T-helper 17 cell (primary cell): ENCODE measurements around the gene NLGN1. TPM values are rescaled to one million over a fixed set of nuclear protein-coding genes. Genes with fewer than 3 reads are reported as not detected.

Experiments
- ATAC-seq: fragments of 150-1000 bp; cut with Tn5 transposase; 2 replicates; pipeline ENCODE4 v1.10.0; 2021; ENCODE audit warnings: mild to moderate bottlenecking, moderate library complexity
- DNase-seq, 3 donors: peaks; one replicate each; pipeline versions ENCODE4 v3.0.0 to v3.0.0-alpha.2; 2020 to 2021
- H3K9me3 ChIP-seq: one replicate; pipeline ENCODE4 v1.7.0; 2013; ENCODE audit warnings: low read length, mild to moderate bottlenecking; ENCODE audit not compliant: control insufficient read depth, poor library complexity, severe bottlenecking
- H3K27ac Mint-ChIP-seq: one replicate; pipeline ENCODE4 v1.8.0; 2022; ENCODE audit warnings: mild to moderate bottlenecking, moderate library complexity, mixed read lengths
- H3K27me3 Mint-ChIP-seq: one replicate; pipeline ENCODE4 v1.8.0; 2022; ENCODE audit warnings: mixed read lengths
- H3K36me3 Mint-ChIP-seq: one replicate; pipeline ENCODE4 v1.8.0; 2022; ENCODE audit warnings: low read depth, mixed read lengths
- H3K4me1 Mint-ChIP-seq: one replicate; pipeline ENCODE4 v1.8.0; 2022; ENCODE audit warnings: mild to moderate bottlenecking, mixed read lengths
- H3K4me3 Mint-ChIP-seq: one replicate; pipeline ENCODE4 v1.8.0; 2022; ENCODE audit warnings: mild to moderate bottlenecking, moderate library complexity, mixed read lengths
- total RNA-seq, 4 donors: library from RNA in 2 of 4; stranded (reverse) in 2 of 4; gene quantifications; one replicate each; pipeline ENCODE4 v1.2.3 and lab custom pipeline; 2022 to 2026

NLGN1 gene
- total RNA-seq, 2 donors from 2014 or later, result not detected

DNA sequence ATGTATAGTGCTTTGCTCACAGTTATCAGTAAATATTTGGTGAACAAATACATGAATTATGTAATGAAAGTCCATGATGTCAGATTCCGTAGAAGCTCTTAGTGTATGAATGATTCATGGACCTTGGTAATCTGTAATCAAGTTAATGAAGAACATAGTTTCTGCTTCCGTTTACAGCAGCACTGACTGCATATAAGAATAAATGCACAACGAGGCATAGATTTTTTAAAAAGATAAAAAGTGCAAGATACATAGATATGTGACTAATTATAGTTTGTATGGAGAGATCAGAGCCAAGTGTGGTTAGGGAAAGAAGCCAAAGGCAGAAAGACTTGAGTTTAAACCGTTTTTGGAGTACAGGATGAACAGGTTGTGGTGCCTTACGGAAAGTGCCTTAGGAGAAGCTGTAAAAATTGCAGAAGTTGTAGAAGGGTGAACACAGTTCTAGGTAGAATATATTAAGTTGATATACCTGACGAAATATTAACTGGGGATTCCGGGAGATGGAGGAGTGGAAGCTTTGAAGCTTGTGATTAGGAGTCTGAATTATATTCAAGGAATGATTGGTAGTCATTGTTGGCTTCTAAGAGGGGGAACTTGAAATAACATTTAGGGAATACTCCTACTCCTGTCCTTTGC is 293.1 kb downstream of the NLGN1 start:
- H3K9me3 ChIP-seq, result no peaks in the 10 kb centered on the region
- ATAC-seq, result no peak
- Mint-ChIP-seq H3K27ac (no peak overlapping the region), H3K27me3 (no peaks in the 10 kb centered on the region), H3K4me3 (no peak overlapping the region), H3K36me3 (no peaks in the 10 kb centered on the region), H3K4me1 (no peaks in the 10 kb centered on the region)
- no peak for DNase-seq

DNA sequence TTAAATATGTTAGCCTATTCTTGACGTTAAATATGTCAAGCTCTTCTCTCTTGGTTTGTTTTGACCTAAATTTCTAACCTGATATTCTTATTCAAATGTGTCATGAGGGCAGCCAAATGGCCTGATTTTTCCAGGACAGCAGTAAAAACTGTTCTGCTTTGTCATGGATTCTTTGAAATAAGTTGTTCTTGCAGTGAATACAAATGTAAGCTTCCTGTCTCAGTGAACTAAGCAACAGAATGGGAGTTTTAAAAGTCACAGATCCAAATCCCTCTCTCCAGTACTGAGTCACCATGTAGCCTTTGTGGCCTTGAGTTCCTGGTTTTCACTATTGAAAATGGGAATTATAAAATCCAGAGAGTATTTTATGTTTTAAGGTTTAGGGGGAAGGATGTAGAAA is 301.8 kb downstream of the NLGN1 start:
- Mint-ChIP-seq H3K4me3 (no peak overlapping the region), H3K4me1 (no peaks in the 10 kb centered on the region), H3K36me3 (no peaks in the 10 kb centered on the region), H3K27me3 (no peaks in the 10 kb centered on the region), H3K27ac (no peak overlapping the region)
- DNase-seq (no peak), ATAC-seq (no peak)
- no peaks in the 10 kb centered on the region for H3K9me3 ChIP-seq

DNA sequence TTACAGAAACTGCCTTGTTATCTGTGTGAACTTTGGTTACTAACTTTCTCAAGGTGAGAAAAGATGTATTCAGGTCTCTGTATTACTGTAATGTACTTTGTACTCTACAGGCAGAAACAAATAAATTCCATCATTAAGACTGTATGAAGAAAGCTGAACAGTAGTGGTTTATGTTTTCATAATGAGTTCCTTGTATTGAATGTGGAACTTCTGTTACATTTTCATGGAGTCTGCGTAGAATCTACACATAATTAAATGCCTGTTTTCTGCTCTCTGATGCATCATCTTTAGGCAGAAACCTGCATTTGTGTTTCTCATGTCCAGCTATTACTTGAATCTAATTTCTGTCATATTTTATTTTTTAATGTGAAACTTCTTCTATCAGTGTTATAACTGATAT is 302.8 kb downstream of the NLGN1 start:
- no peak for ATAC-seq
- no peaks in the 10 kb centered on the region for H3K9me3 ChIP-seq
- DNase-seq, result no peak
- H3K4me1 Mint-ChIP-seq, result no peaks in the 10 kb centered on the region
- no peak overlapping the region for H3K27ac Mint-ChIP-seq
- no peaks in the 10 kb centered on the region for H3K27me3 Mint-ChIP-seq
- no peak overlapping the region for H3K4me3 Mint-ChIP-seq
- no peaks in the 10 kb centered on the region for H3K36me3 Mint-ChIP-seq

GRCh38 chr3:173702561-173702960 is 305.0 kb downstream of the NLGN1 start:
- no peaks in the 10 kb centered on the region for H3K36me3 Mint-ChIP-seq
- ATAC-seq (no peak), DNase-seq (no peak)
- no peaks in the 10 kb centered on the region for H3K9me3 ChIP-seq
- H3K4me1 Mint-ChIP-seq, result no peaks in the 10 kb centered on the region
- H3K4me3 Mint-ChIP-seq, result no peak overlapping the region
- no peak overlapping the region for H3K27ac Mint-ChIP-seq
- H3K27me3 Mint-ChIP-seq, result no peaks in the 10 kb centered on the region

DNA sequence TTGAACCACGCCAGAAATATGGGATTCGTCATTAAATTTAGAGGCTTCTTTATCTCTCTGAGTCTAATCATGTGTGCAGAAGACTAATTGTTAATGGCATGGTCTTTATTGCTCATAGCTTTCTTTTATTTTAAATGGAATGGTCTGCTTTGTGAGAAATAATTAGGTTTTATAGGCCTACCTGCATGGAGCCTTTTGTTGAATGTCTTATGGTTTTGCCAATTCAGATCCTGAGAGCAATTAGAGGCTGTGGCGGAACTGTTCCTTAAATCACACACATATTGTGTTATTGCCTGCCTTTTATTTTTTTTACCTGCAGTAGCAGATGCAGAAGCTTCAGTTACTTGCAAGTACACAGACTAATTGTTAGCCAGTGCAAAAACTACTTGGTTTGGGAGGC is 306.2 kb downstream of the NLGN1 start:
- no peak overlapping the region for H3K27ac Mint-ChIP-seq
- H3K36me3 Mint-ChIP-seq, result no peaks in the 10 kb centered on the region
- no peaks in the 10 kb centered on the region for H3K27me3 Mint-ChIP-seq
- no peaks in the 10 kb centered on the region for H3K4me1 Mint-ChIP-seq
- no peak for DNase-seq
- H3K4me3 Mint-ChIP-seq, result no peak overlapping the region
- no peaks in the 10 kb centered on the region for H3K9me3 ChIP-seq
- ATAC-seq, result no peak

DNA sequence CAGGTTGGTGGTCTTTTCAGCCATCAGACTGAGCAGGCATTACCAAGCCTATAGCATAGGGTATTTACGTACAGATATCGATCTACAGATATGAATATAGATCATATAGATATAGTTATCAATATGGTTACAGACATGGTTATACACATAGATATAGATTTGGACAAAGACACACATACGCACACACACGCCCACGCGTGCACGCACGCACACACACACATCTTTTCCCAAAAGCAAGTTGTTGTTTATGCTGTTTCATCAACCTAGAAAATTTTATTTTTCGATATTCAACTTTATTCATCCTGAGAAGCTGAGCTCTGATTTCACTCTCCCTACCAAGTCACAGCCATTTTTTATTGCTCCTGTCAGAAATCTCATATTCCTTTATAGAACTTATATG is 309.1 kb downstream of the NLGN1 start:
- ATAC-seq, result no peak
- DNase-seq, result no peak
- Mint-ChIP-seq H3K27ac (no peak overlapping the region), H3K4me3 (no peak overlapping the region), H3K27me3 (no peaks in the 10 kb centered on the region), H3K36me3 (no peaks in the 10 kb centered on the region), H3K4me1 (no peaks in the 10 kb centered on the region)
- no peaks in the 10 kb centered on the region for H3K9me3 ChIP-seq

- Mint-ChIP-seq H3K4me3 (no peak overlapping the region), H3K27me3 (no peaks in the 10 kb centered on the region), H3K27ac (no peak overlapping the region), H3K36me3 (no peaks in the 10 kb centered on the region), H3K4me1 (no peaks in the 10 kb centered on the region)
- no peak for DNase-seq
- no peaks in the 10 kb centered on the region for H3K9me3 ChIP-seq
- ATAC-seq, result no peak
Observed at GRCh38 chr3:173708191-173708590, 310.6 kb downstream of the NLGN1 start.

DNA sequence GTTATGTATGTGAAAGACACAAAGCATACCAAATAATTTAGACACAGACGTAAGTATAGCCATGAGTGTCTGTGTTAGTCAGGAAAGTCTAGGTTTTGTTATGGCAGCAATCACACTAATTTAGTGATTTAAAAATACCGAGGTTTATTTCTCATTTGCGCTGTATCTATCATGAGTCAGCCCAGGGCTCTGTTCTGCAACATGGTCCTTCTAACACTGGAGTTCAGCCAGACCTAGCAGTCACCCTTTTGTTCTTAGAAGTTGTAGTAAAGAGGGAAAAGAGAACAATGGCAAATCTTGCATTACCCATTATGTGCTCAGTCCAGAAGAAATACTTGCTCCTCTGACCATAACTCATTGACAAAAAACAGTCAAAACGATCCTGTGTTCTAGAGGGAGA is 311.5 kb downstream of the NLGN1 start:
- no peak for DNase-seq
- H3K4me1 Mint-ChIP-seq, result no peaks in the 10 kb centered on the region
- ATAC-seq, result no peak
- no peak overlapping the region for H3K4me3 Mint-ChIP-seq
- no peaks in the 10 kb centered on the region for H3K9me3 ChIP-seq
- H3K27ac Mint-ChIP-seq, result no peak overlapping the region
- H3K27me3 Mint-ChIP-seq, result no peaks in the 10 kb centered on the region
- no peaks in the 10 kb centered on the region for H3K36me3 Mint-ChIP-seq

- H3K27me3 Mint-ChIP-seq, result no peaks in the 10 kb centered on the region
- no peak overlapping the region for H3K4me3 Mint-ChIP-seq
- no peaks in the 10 kb centered on the region for H3K9me3 ChIP-seq
- no peaks in the 10 kb centered on the region for H3K36me3 Mint-ChIP-seq
- H3K4me1 Mint-ChIP-seq, result no peaks in the 10 kb centered on the region
- H3K27ac Mint-ChIP-seq, result no peak overlapping the region
- ATAC-seq (no peak), DNase-seq (no peak)
Observed at GRCh38 chr3:173711619-173712018, 314.1 kb downstream of the NLGN1 start.

GRCh38 chr3:173719585-173719984 is 322.0 kb downstream of the NLGN1 start:
- H3K9me3 ChIP-seq, result no peaks in the 10 kb centered on the region
- H3K27ac Mint-ChIP-seq, result no peak overlapping the region
- no peak for DNase-seq
- H3K27me3 Mint-ChIP-seq, result no peaks in the 10 kb centered on the region
- H3K4me1 Mint-ChIP-seq, result no peaks in the 10 kb centered on the region
- no peaks in the 10 kb centered on the region for H3K36me3 Mint-ChIP-seq
- no peak for ATAC-seq
- no peak overlapping the region for H3K4me3 Mint-ChIP-seq

DNA sequence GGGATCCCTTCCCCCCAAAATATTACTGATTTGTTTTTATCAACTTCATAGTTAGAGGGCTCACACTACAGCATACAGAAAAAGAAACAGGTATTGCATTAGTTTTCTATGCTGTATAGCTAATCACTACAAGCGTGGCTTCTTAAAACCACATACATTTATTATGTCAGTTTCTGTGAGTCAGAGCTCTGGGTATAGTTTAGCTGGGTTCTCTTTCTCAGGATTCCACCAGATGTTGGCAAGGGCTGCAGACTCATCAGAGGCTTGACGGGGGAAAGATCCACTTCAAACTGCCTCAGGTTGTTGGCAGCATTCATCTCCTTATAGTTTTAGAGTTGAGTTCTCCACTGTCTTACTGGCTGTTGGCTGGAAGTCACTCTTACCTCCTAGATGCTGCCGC is 328.0 kb downstream of the NLGN1 start:
- no peak overlapping the region for H3K4me3 Mint-ChIP-seq
- H3K9me3 ChIP-seq, result no peaks in the 10 kb centered on the region
- H3K27ac Mint-ChIP-seq, result no peak overlapping the region
- no peaks in the 10 kb centered on the region for H3K4me1 Mint-ChIP-seq
- DNase-seq (no peak), ATAC-seq (no peak)
- no peaks in the 10 kb centered on the region for H3K27me3 Mint-ChIP-seq
- no peaks in the 10 kb centered on the region for H3K36me3 Mint-ChIP-seq

GRCh38 chr3:173730391-173730790 is 332.8 kb downstream of the NLGN1 start:
- H3K4me1 Mint-ChIP-seq, result no peaks in the 10 kb centered on the region

DNA sequence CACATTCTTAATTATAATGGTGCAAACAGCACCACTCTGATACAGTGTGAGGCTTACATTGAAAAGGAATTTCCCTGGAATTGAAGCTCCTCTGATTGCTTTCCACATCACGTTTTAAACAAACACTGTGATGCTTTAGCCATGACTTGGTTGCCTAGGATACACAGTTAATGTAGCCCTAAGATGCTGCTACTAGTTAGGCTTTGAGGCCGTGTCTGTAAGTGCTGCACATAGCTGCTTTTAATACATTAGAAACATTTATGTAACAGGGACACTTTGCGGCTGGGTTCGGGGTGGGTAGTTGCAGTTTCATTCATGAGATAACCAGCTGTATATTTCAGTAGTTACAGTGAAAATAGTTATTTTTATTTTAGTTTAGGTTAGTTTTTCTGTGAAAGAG is 334.7 kb downstream of the NLGN1 start:
- DNase-seq (no peak), ATAC-seq (no peak)
- H3K9me3 ChIP-seq, result no peaks in the 10 kb centered on the region
- no peaks in the 10 kb centered on the region for H3K36me3 Mint-ChIP-seq
- H3K27ac Mint-ChIP-seq, result no peak overlapping the region
- H3K4me3 Mint-ChIP-seq, result no peak overlapping the region
- H3K4me1 Mint-ChIP-seq, result no peaks in the 10 kb centered on the region
- no peaks in the 10 kb centered on the region for H3K27me3 Mint-ChIP-seq

More at GRCh38 chr3:173730391-173730790, 332.8 kb downstream of the NLGN1 start:
- Mint-ChIP-seq H3K36me3 (no peaks in the 10 kb centered on the region), H3K4me3 (no peak overlapping the region), H3K27me3 (no peaks in the 10 kb centered on the region), H3K27ac (no peak overlapping the region)
- ATAC-seq, result no peak
- H3K9me3 ChIP-seq, result no peaks in the 10 kb centered on the region
- no peak for DNase-seq

- H3K9me3 ChIP-seq, result no peaks in the 10 kb centered on the region
- H3K4me1 Mint-ChIP-seq, result no peaks in the 10 kb centered on the region
- no peaks in the 10 kb centered on the region for H3K27me3 Mint-ChIP-seq
- no peak overlapping the region for H3K4me3 Mint-ChIP-seq
- H3K36me3 Mint-ChIP-seq, result no peaks in the 10 kb centered on the region
- DNase-seq (no peak), ATAC-seq (no peak)
- H3K27ac Mint-ChIP-seq, result no peak overlapping the region
Observed at GRCh38 chr3:173733029-173733652, 335.6 kb downstream of the NLGN1 start.
